ENCODE data around the gene GRAMD1B.
"Not testable (repeated sequence)": the region's sequence is repeated elsewhere in the genome, so short reads cannot be mapped to it uniquely, and the experiment has no call there.

GRAMD1B gene

GRCh38 chr11:123544631-123545375 lies 114.7 kb downstream of the GRAMD1B start:
- DNase-seq: no peak

GRCh38 chr11:123545726-123546270 lies 115.7 kb downstream of the GRAMD1B start:
- no peak for DNase-seq

- no peak for DNase-seq
These were observed 116.4 kb downstream of the GRAMD1B start for GRCh38 chr11:123546515-123546914.

GRCh38 chr11:123547180-123547579 lies 117.1 kb downstream of the GRAMD1B start:
- no peak for DNase-seq

GRCh38 chr11:123548774-123549173 lies 118.7 kb downstream of the GRAMD1B start:
- DNase-seq: no peak

- no peak for DNase-seq
These were observed 120.2 kb downstream of the GRAMD1B start for GRCh38 chr11:123549926-123550917.

- DNase-seq: no peak
These were observed 121.0 kb downstream of the GRAMD1B start for GRCh38 chr11:123551079-123551478.

GRCh38 chr11:123556633-123557032 lies 126.6 kb downstream of the GRAMD1B start:
- DNase-seq: no peak

GRCh38 chr11:123558536-123559315 lies 128.7 kb downstream of the GRAMD1B start:
- DNase-seq: no peak

GRCh38 chr11:123559523-123559955 lies 129.5 kb downstream of the GRAMD1B start:
- no peak for DNase-seq

- DNase-seq: no peak
These were observed 129.9 kb downstream of the GRAMD1B start for GRCh38 chr11:123560006-123560405.

- DNase-seq: no peak
These were observed 131.3 kb downstream of the GRAMD1B start for GRCh38 chr11:123561431-123561800.

GRCh38 chr11:123562158-123562557 lies 132.1 kb downstream of the GRAMD1B start:
- DNase-seq: no peak

- DNase-seq: no peak
These were observed 132.8 kb downstream of the GRAMD1B start for GRCh38 chr11:123562829-123563228.

GRCh38 chr11:123564221-123564620 lies 134.2 kb downstream of the GRAMD1B start:
- no peak for DNase-seq

GRCh38 chr11:123566852-123567251 lies 136.8 kb downstream of the GRAMD1B start:
- no peak for DNase-seq

- no peak for DNase-seq
These were observed 137.4 kb downstream of the GRAMD1B start for GRCh38 chr11:123567466-123567865.

GRCh38 chr11:123568367-123568870 lies 138.3 kb downstream of the GRAMD1B start:
- no peak for DNase-seq

- DNase-seq: no peak
These were observed 139.3 kb downstream of the GRAMD1B start for GRCh38 chr11:123569393-123569792.

- no peak for DNase-seq
These were observed 141.0 kb downstream of the GRAMD1B start for GRCh38 chr11:123570939-123571580.

- DNase-seq: not testable (repeated sequence)
These were observed 142.7 kb downstream of the GRAMD1B start for GRCh38 chr11:123572791-123573190.

GRCh38 chr11:123573286-123573685 lies 143.2 kb downstream of the GRAMD1B start:
- DNase-seq: no peak

All from islet precursor cell (in vitro differentiated cells).